PC-3 (cell line): Measurements from ENCODE around the gene RPS10. TPM values are rescaled to one million over a fixed set of nuclear protein-coding genes. Genes with fewer than 3 reads are reported as not detected.
A peak's percentile ranks its signal among the peaks of the same experiment; 100 is the strongest.

Experiments
- ATAC-seq: fragments of 200-7000 bp; cut with Tn5 transposase; 2 replicates; pipeline ENCODE4 v1.9.1; 2020; ENCODE audit warnings: mild to moderate bottlenecking, moderate library complexity
- BruUV-seq: library from RNA; stranded (reverse); fragments of 400-500 nt; replicated peaks from 2 replicates; lab custom pipeline; 2021; lab: Mats Ljungman, UMichigan
- CTCF ChIA-PET: fragments of 300-600 bp; sonication (Branson Sonifier 250); formaldehyde crosslinking; loops from one replicate; lab custom pipeline; 2022; ENCODE audit warnings: antibody characterized with exemption; lab: Charles Lee
- POLR2A ChIA-PET: fragments of 300-600 bp; sonication (Branson Sonifier 250); formaldehyde crosslinking; loops from one replicate; lab custom pipeline; 2022; ENCODE audit warnings: antibody characterized with exemption; ENCODE audit not compliant: unreplicated experiment; lab: Charles Lee
- DNase-seq: peaks from one replicate; pipeline ENCODE4 v3.0.0-alpha.2; 2015
- H2AFZ ChIP-seq: fragments of 300-600 bp; sonication (generic); 2 replicates; pipeline ENCODE4 v1.6.0; 2016; ENCODE audit warnings: antibody characterized with exemption, low read length
- H3F3A ChIP-seq: fragments of 300-600 bp; sonication (generic); one replicate; pipeline ENCODE4 v1.6.0; 2017; ENCODE audit warnings: antibody characterized with exemption, low read length, control low read depth, mild to moderate bottlenecking; ENCODE audit not compliant: unreplicated experiment
- H3K27ac ChIP-seq: fragments of 300-600 bp; sonication (generic); 2 replicates; pipeline ENCODE4 v1.5.1; 2016; ENCODE audit warnings: mild to moderate bottlenecking, low read length
- H3K27me3 ChIP-seq: fragments of 300-600 bp; sonication (generic); 2 replicates; pipeline ENCODE4 v1.6.1; 2016; ENCODE audit warnings: low read length, mixed read lengths
- H3K36me3 ChIP-seq: fragments of 300-600 bp; sonication (generic); 2 replicates; pipeline ENCODE4 v1.6.1; 2016; ENCODE audit warnings: low read depth, mixed run types, low read length, mixed read lengths
- H3K4me1 ChIP-seq: fragments of 300-600 bp; sonication (generic); 2 replicates; pipeline ENCODE4 v1.5.1; 2016; ENCODE audit warnings: low read length; ENCODE audit not compliant: insufficient read depth
- H3K4me2 ChIP-seq: fragments of 300-600 bp; sonication (generic); 2 replicates; pipeline ENCODE4 v1.6.0; 2016; ENCODE audit warnings: low read length
- H3K4me3 ChIP-seq: fragments of 300-600 bp; sonication (generic); 2 replicates; pipeline ENCODE4 v1.5.1; 2016; ENCODE audit warnings: mild to moderate bottlenecking, low read length, mixed read lengths
- H3K79me2 ChIP-seq: fragments of 300-600 bp; sonication (generic); 2 replicates; pipeline ENCODE4 v1.6.1; 2017; ENCODE audit warnings: low read length, mixed read lengths
- H3K9ac ChIP-seq: fragments of 300-600 bp; sonication (generic); 2 replicates; pipeline ENCODE4 v1.6.0; 2016; ENCODE audit warnings: mild to moderate bottlenecking, low read length
- H3K9me2 ChIP-seq: fragments of 300-600 bp; sonication (generic); replicated peaks from 2 replicates; pipeline ENCODE4 v1.6.1; 2016; ENCODE audit warnings: mixed run types, low read length, mixed read lengths
- H3K9me3 ChIP-seq: fragments of 300-600 bp; sonication (generic); 2 replicates; pipeline ENCODE4 v1.6.1; 2016; ENCODE audit warnings: low read length, mixed read lengths
- H4K20me1 ChIP-seq: fragments of 300-600 bp; sonication (generic); 2 replicates; pipeline ENCODE4 v1.6.1; 2016; ENCODE audit warnings: low read length, mixed read lengths
- CTCF ChIP-seq: fragments of 300-600 bp; sonication (generic); conservative IDR thresholded peaks from 2 replicates; pipeline ENCODE4 v1.5.1; 2017; ENCODE audit warnings: antibody characterized with exemption, low read depth, mild to moderate bottlenecking, low read length
- EZH2 ChIP-seq: fragments of 300-600 bp; sonication (generic); IDR thresholded peaks from one replicate; pipeline ENCODE4 v1.6.1; 2017; ENCODE audit warnings: antibody characterized with exemption, mild to moderate bottlenecking, low read length; ENCODE audit not compliant: unreplicated experiment
- EZH2phosphoT487 ChIP-seq: fragments of 300-600 bp; sonication (generic); IDR thresholded peaks from 2 replicates; pipeline ENCODE4 v1.6.1; 2018; ENCODE audit warnings: mild to moderate bottlenecking, antibody characterized with exemption, low read length, borderline replicate concordance
- intact Hi-C: fragments of 100-400 bp; cut with micrococcal nuclease; formaldehyde crosslinking; loops from 2 replicates; pipeline ENCODE4 v1.9.0; 2023
- total RNA-seq: library from RNA; depleted of rRNA; stranded (reverse); fragments of >200 nt; gene quantifications from 2 replicates; pipeline ENCODE4 v1.2.3, GENCODE V29; 2014

Gene RPS10
- total RNA-seq, 1 experiment from 2014 or later: 3,060 TPM

GRCh38 chr6:34392497-34393190, 33.2 kb downstream of the RPS10 start, which contains the start of gene NUDT3:
TSS of gene NUDT3 (minus strand) at chr6:34392669. CDS start at chr6:34392362, 307 bp downstream.
- CTCF ChIA-PET: interaction anchor here (0.6 kb wide), 1 partner anchor 23 kb away, joined by 4 read pairs; no protein-coding TSS in a partner anchor
- H3K4me3 ChIP-seq: peak within 1 kb of the TSS; percentile 96
- no TSS peak for BruUV-seq
- TF ChIP-seq EZH2: no peak
- peak; percentile 74 for TF ChIP-seq CTCF
- TF ChIP-seq EZH2phosphoT487: no peak
- no peaks in the 10 kb centered on the region for H3K27me3 ChIP-seq
- peaks cover 46% of the 10 kb centered on the region for H3K79me2 ChIP-seq
- H3F3A ChIP-seq: no peaks in the 10 kb centered on the region
- H4K20me1 ChIP-seq: peaks cover 20% of the 10 kb centered on the region; the same call in 1 of the 2 replicates
- peak within 1 kb of the TSS; percentile 97 for H3K9ac ChIP-seq
- peak; percentile 83 for ATAC-seq
- peak within 1 kb of the TSS; percentile 72 for H3K27ac ChIP-seq
- H2AFZ ChIP-seq: peak within 1 kb of the TSS; percentile 95
- H3K9me2 ChIP-seq: no peaks in the 10 kb centered on the region
- peak within 1 kb of the TSS; percentile 90 for H3K4me2 ChIP-seq
- intact Hi-C loops: loop anchor here (2.0 kb wide), 1 partner anchor 52 kb away; no protein-coding TSS in a partner anchor
- peaks cover 3% of the 10 kb centered on the region; the same call in 1 of the 2 replicates for H3K9me3 ChIP-seq
- H3K36me3 ChIP-seq: no peaks in the 10 kb centered on the region
- H3K4me1 ChIP-seq: peaks cover 8% of the 10 kb centered on the region
- POLR2A ChIA-PET: no interaction called here
- DNase-seq: peak; percentile 91

GRCh38 chr6:34391786-34392496, 33.9 kb downstream of the RPS10 start:
- Histone ChIP-seq H3F3A (no peaks in the 10 kb centered on the region), H3K4me3 (peak overlapping the region; percentile 96), H3K27ac (peak overlapping the region; percentile 72), H3K9ac (peak overlapping the region; percentile 97), H4K20me1 (peaks cover 24% of the 10 kb centered on the region), H3K27me3 (no peaks in the 10 kb centered on the region), H3K4me2 (peak overlapping the region; percentile 89), H3K9me2 (no peaks in the 10 kb centered on the region), H3K79me2 (peaks cover 53% of the 10 kb centered on the region), H3K4me1 (peaks cover 8% of the 10 kb centered on the region), H3K36me3 (no peaks in the 10 kb centered on the region), H2AFZ (peak overlapping the region; percentile 95), H3K9me3 (peaks cover 3% of the 10 kb centered on the region; the same call in 1 of the 2 replicates)
- ChIA-PET POLR2A (no interaction called here), CTCF (no interaction called here)
- intact Hi-C loops: loop anchor here (1.0 to 2.0 kb wide), 3 partner anchors 32 to 143 kb away; partner anchors contain the start of gene SMIM29
- peak; percentile 33 for ATAC-seq
- TF ChIP-seq CTCF (no peak), EZH2 (no peak), EZH2phosphoT487 (no peak)
- peak; percentile 47 for DNase-seq
- BruUV-seq: no TSS peak
